DOHH2 (cell line): ENCODE data around the gene SIPA1L3.

Experiments used
- H3F3A ChIP-seq: fragments of 200-600 bp; sonication (generic), shearing (Covaris generic); 2 replicates; pipeline ENCODE4 v1.6.0; 2016; ENCODE audit warnings: antibody characterized with exemption, mild to moderate bottlenecking; ENCODE audit not compliant: control insufficient read depth, insufficient read depth
- H3K27ac ChIP-seq: fragments of 200-600 bp; sonication (generic); 2 replicates; pipeline ENCODE4 v1.5.1; 2014; ENCODE audit warnings: low read depth, mild to moderate bottlenecking, low read length, moderate library complexity
- H3K27me3 ChIP-seq: fragments of 200-600 bp; sonication (generic); 2 replicates; pipeline ENCODE4 v1.6.1; 2014; ENCODE audit warnings: mild to moderate bottlenecking, low read length, mixed read lengths; ENCODE audit not compliant: control insufficient read depth
- H3K36me3 ChIP-seq: fragments of 200-600 bp; sonication (generic); 2 replicates; pipeline ENCODE4 v1.6.1; 2014; ENCODE audit warnings: mild to moderate bottlenecking, low read length, moderate library complexity, mixed read lengths; ENCODE audit not compliant: control insufficient read depth
- H3K4me1 ChIP-seq: fragments of 200-600 bp; sonication (generic); 2 replicates; pipeline ENCODE4 v1.6.1; 2014; ENCODE audit warnings: mild to moderate bottlenecking, low read length, mixed read lengths; ENCODE audit not compliant: control insufficient read depth
- H3K4me2 ChIP-seq: fragments of 200-600 bp; sonication (generic); 2 replicates; pipeline ENCODE4 v1.6.0; 2014; ENCODE audit warnings: mild to moderate bottlenecking, low read length, moderate library complexity
- H3K4me3 ChIP-seq: fragments of 200-600 bp; sonication (generic); 2 replicates; pipeline ENCODE4 v1.5.1; 2014; ENCODE audit warnings: mild to moderate bottlenecking, low read length, mixed read lengths
- H3K79me2 ChIP-seq: fragments of 200-600 bp; sonication (generic); 2 replicates; pipeline ENCODE4 v1.6.1; 2014; ENCODE audit warnings: mild to moderate bottlenecking, low read length, mixed read lengths; ENCODE audit not compliant: control insufficient read depth
- H3K9me2 ChIP-seq: fragments of 200-600 bp; sonication (generic); replicated peaks from 2 replicates; pipeline ENCODE4 v1.6.1; 2014; ENCODE audit warnings: mild to moderate bottlenecking, low read length, mixed read lengths; ENCODE audit not compliant: control insufficient read depth
- H3K9me3 ChIP-seq: fragments of 200-600 bp; sonication (generic); 2 replicates; pipeline ENCODE4 v1.6.1; 2014; ENCODE audit warnings: antibody characterized with exemption, low read length, mixed read lengths; ENCODE audit not compliant: control insufficient read depth, insufficient read depth
- H4K20me1 ChIP-seq: fragments of 200-600 bp; sonication (generic); 2 replicates; pipeline ENCODE4 v1.6.0; 2014; ENCODE audit warnings: low read depth, mild to moderate bottlenecking, antibody characterized with exemption, low read length, moderate library complexity; ENCODE audit not compliant: control insufficient read depth, insufficient read depth
- CTCF ChIP-seq: fragments of 200-600 bp; sonication (generic); IDR thresholded peaks from one replicate; pipeline ENCODE4 v1.5.1; 2014; ENCODE audit warnings: antibody characterized with exemption, mild to moderate bottlenecking, low read depth, low read length; ENCODE audit not compliant: poor library complexity, severe bottlenecking
- EZH2phosphoT487 ChIP-seq: fragments of 200-600 bp; sonication (generic); IDR thresholded peaks from 2 replicates; pipeline ENCODE4 v1.6.1; 2017; ENCODE audit warnings: borderline replicate concordance, mild to moderate bottlenecking, antibody characterized with exemption, low read length, moderate library complexity, mixed read lengths

Gene SIPA1L3

GRCh38 chr19:38195237-38195636 lies 288.2 kb downstream of the SIPA1L3 start:
- Histone ChIP-seq H3K4me2 (no peak overlapping the region), H3K4me1 (no peaks in the 10 kb centered on the region), H4K20me1 (no peaks in the 10 kb centered on the region), H3K36me3 (peaks cover 3% of the 10 kb centered on the region; the same call in 1 of the 2 replicates), H3K9me3 (no peaks in the 10 kb centered on the region), H3K9me2 (no peaks in the 10 kb centered on the region), H3K27ac (no peak overlapping the region), H3F3A (no peaks in the 10 kb centered on the region), H3K27me3 (no peaks in the 10 kb centered on the region), H3K79me2 (no peaks in the 10 kb centered on the region), H3K4me3 (no peak overlapping the region)
- TF ChIP-seq EZH2phosphoT487 (no peak), CTCF (no peak)

GRCh38 chr19:38196245-38196837 lies 289.3 kb downstream of the SIPA1L3 start:
- no peaks in the 10 kb centered on the region for H3F3A ChIP-seq
- no peak for TF ChIP-seq EZH2phosphoT487
- TF ChIP-seq CTCF, result no peak
- H3K27ac ChIP-seq, result no peak overlapping the region
- no peak overlapping the region for H3K4me3 ChIP-seq
- no peaks in the 10 kb centered on the region for H3K4me1 ChIP-seq
- H4K20me1 ChIP-seq, result no peaks in the 10 kb centered on the region
- H3K27me3 ChIP-seq, result no peaks in the 10 kb centered on the region
- H3K4me2 ChIP-seq, result no peak overlapping the region
- no peaks in the 10 kb centered on the region for H3K79me2 ChIP-seq
- peaks cover 6% of the 10 kb centered on the region; the same call in 1 of the 2 replicates for H3K36me3 ChIP-seq
- H3K9me3 ChIP-seq, result no peaks in the 10 kb centered on the region
- H3K9me2 ChIP-seq, result no peaks in the 10 kb centered on the region

- Histone ChIP-seq H4K20me1 (no peaks in the 10 kb centered on the region), H3K9me2 (no peaks in the 10 kb centered on the region), H3K4me1 (no peaks in the 10 kb centered on the region), H3K79me2 (no peaks in the 10 kb centered on the region), H3K27me3 (no peaks in the 10 kb centered on the region), H3K27ac (no peak overlapping the region), H3K36me3 (peaks cover 9% of the 10 kb centered on the region; the same call in 1 of the 2 replicates), H3K4me2 (no peak overlapping the region), H3K4me3 (no peak overlapping the region), H3F3A (no peaks in the 10 kb centered on the region), H3K9me3 (no peaks in the 10 kb centered on the region)
- TF ChIP-seq EZH2phosphoT487, result no peak
- no peak for TF ChIP-seq CTCF
Observed at GRCh38 chr19:38196948-38197656, 290.1 kb downstream of the SIPA1L3 start.
